H1 (cell line): Measurements from ENCODE around the gene TBC1D22A. TPM values are rescaled to one million over a fixed set of nuclear protein-coding genes. Genes with fewer than 3 reads are reported as not detected.

Experiments used
- CTCF ChIA-PET: fragments of 300-600 bp; sonication (Branson Sonifier 250); formaldehyde crosslinking; loops from one replicate; lab custom pipeline; 2021; ENCODE audit not compliant: partially characterized antibody; lab: Charles Lee
- POLR2A ChIA-PET: fragments of 300-600 bp; sonication (Branson Sonifier 250); formaldehyde crosslinking; loops from one replicate; lab custom pipeline; 2021; ENCODE audit warnings: inconsistent platforms; ENCODE audit not compliant: partially characterized antibody; lab: Charles Lee
- DNase-seq, 2 experiments: peaks; one replicate each; pipeline versions ENCODE4 v3.0.0 to v3.0.0-alpha.2; 2010 to 2022; ENCODE audit warnings: low spot score in 2 of 2, low read depth in 1 of 2, mixed read lengths in 1 of 2
- FAIRE-seq: peaks from 2 replicates; lab custom pipeline; 2011; peaks lifted over from hg19 to GRCh38; lab: Jason Lieb, UNC
- H2AFZ ChIP-seq: 2 replicates; pipeline ENCODE4 v1.8.1; 2012; ENCODE audit warnings: low read length, inconsistent platforms
- H2AK5ac ChIP-seq: 2 replicates; pipeline ENCODE4 v1.6.1; 2013; ENCODE audit warnings: low read depth, low read length
- H2BK120ac ChIP-seq: replicated peaks from 2 replicates; pipeline ENCODE3; 2013; ENCODE audit warnings: low read depth, low read length, inconsistent platforms
- H2BK12ac ChIP-seq: 2 replicates; pipeline ENCODE4 v1.6.1; 2013; ENCODE audit warnings: low read depth, low read length
- H2BK15ac ChIP-seq: 2 replicates; pipeline ENCODE4 v1.6.1; 2013; ENCODE audit warnings: low read length
- H2BK20ac ChIP-seq: 2 replicates; pipeline ENCODE4 v1.6.1; 2013; ENCODE audit warnings: low read length
- H2BK5ac ChIP-seq: 2 replicates; pipeline ENCODE4 v1.6.1; 2013; ENCODE audit warnings: low read depth, low read length
- H3K14ac ChIP-seq: 2 replicates; pipeline ENCODE4 v1.6.1; 2013; ENCODE audit warnings: inconsistent platforms; ENCODE audit not compliant: insufficient read length
- H3K18ac ChIP-seq: 2 replicates; pipeline ENCODE4 v1.6.1; 2013; ENCODE audit warnings: low read length; ENCODE audit errors: extremely low read depth
- H3K23ac ChIP-seq: 2 replicates; pipeline ENCODE4 v1.6.1; 2013; ENCODE audit warnings: inconsistent platforms; ENCODE audit not compliant: insufficient read length
- H3K23me2 ChIP-seq: 2 replicates; pipeline ENCODE4 v1.6.1; 2013; ENCODE audit warnings: low read depth, low read length
- H3K27ac ChIP-seq: 2 replicates; pipeline ENCODE4 v1.6.1; 2011; ENCODE audit warnings: low read depth, low read length, inconsistent platforms
- H3K27me3 ChIP-seq, 4 experiments: replicated peaks in 1 of 4; 1 replicate in 1 of 4; 2 replicates in 3 of 4; pipeline versions ENCODE4 v1.6.1 to v1.8.1; 2011 to 2013; ENCODE audit warnings: low read length in 3 of 4, mild to moderate bottlenecking in 3 of 4, inconsistent platforms in 2 of 4, mixed read lengths in 2 of 4, moderate library complexity in 1 of 4; ENCODE audit not compliant: control insufficient read depth in 3 of 4, insufficient read depth in 3 of 4; ENCODE audit errors: extremely low read depth in 1 of 4
- H3K36me3 ChIP-seq, 4 experiments: 2 replicates each; pipeline versions ENCODE4 v1.6.1 to v1.8.1; 2011 to 2013; ENCODE audit warnings: mild to moderate bottlenecking in 4 of 4, low read length in 3 of 4, moderate library complexity in 2 of 4, control low read depth in 1 of 4, inconsistent platforms in 1 of 4; ENCODE audit not compliant: insufficient read depth in 4 of 4, control insufficient read depth in 2 of 4
- H3K4ac ChIP-seq: replicated peaks from 2 replicates; pipeline ENCODE3; 2013; ENCODE audit warnings: low read length, low read depth, mixed read lengths, inconsistent platforms; ENCODE audit not compliant: insufficient read length
- H3K4me1 ChIP-seq, 4 experiments: replicated peaks in 1 of 4; 1 replicate in 1 of 4; 2 replicates in 3 of 4; pipeline versions ENCODE4 v1.6.1 to v1.8.1; 2011 to 2013; ENCODE audit warnings: low read length in 3 of 4, inconsistent platforms in 2 of 4, mixed read lengths in 1 of 4; ENCODE audit not compliant: insufficient read depth in 4 of 4, control insufficient read depth in 3 of 4
- H3K4me2 ChIP-seq, 2 experiments: 2 replicates each; pipeline versions ENCODE4 v1.6.1 to v1.8.1; 2011 to 2013; ENCODE audit warnings: low read depth in 2 of 2, low read length in 2 of 2, control low read depth in 1 of 2, inconsistent platforms in 1 of 2, mild to moderate bottlenecking in 1 of 2; ENCODE audit not compliant: insufficient read depth in 1 of 2
- H3K4me3 ChIP-seq, 4 experiments: fragments of 200-600, 300-600 bp in 1 of 4; sonication (generic), shearing (Covaris generic), sonication (Bioruptor Twin) in 1 of 4; 2 replicates each; pipeline versions ENCODE4 v1.5.1 to v1.8.1; 2011 to 2016; ENCODE audit warnings: low read length in 4 of 4, low read depth in 3 of 4, control low read depth in 2 of 4, inconsistent platforms in 2 of 4, mild to moderate bottlenecking in 2 of 4, mixed read lengths in 1 of 4, moderate library complexity in 1 of 4; ENCODE audit not compliant: insufficient read depth in 2 of 4; ENCODE audit errors: extremely low read depth in 1 of 4
- H3K56ac ChIP-seq: replicated peaks from 2 replicates; pipeline ENCODE3; 2013; ENCODE audit warnings: low read depth, mild to moderate bottlenecking, mixed read lengths, low read length, inconsistent platforms; ENCODE audit not compliant: insufficient read length
- H3K79me1 ChIP-seq: 2 replicates; pipeline ENCODE4 v1.6.1; 2013; ENCODE audit warnings: low read depth, low read length, control low read depth
- H3K79me2 ChIP-seq, 2 experiments: 2 replicates each; pipeline versions ENCODE4 v1.6.1 to v1.8.1; 2012 to 2013; ENCODE audit warnings: low read length in 2 of 2, mild to moderate bottlenecking in 2 of 2, inconsistent platforms in 1 of 2; ENCODE audit not compliant: insufficient read depth in 2 of 2, control insufficient read depth in 1 of 2
- H3K9ac ChIP-seq, 4 experiments: replicated peaks in 1 of 4; 1 replicate in 1 of 4; 2 replicates in 3 of 4; pipeline versions ENCODE4 v1.6.1 to v1.8.1; 2011 to 2013; ENCODE audit warnings: low read depth in 3 of 4, low read length in 3 of 4, control low read depth in 2 of 4, mild to moderate bottlenecking in 2 of 4, moderate library complexity in 2 of 4, inconsistent platforms in 1 of 4; ENCODE audit errors: extremely low read depth in 1 of 4
- H3K9me3 ChIP-seq, 2 experiments: 2 replicates each; pipeline versions ENCODE4 v1.6.1 to v1.8.1; 2012 to 2013; ENCODE audit warnings: mild to moderate bottlenecking in 2 of 2, moderate library complexity in 2 of 2, control low read depth in 1 of 2, inconsistent platforms in 1 of 2, low read depth in 1 of 2, low read length in 1 of 2, mixed read lengths in 1 of 2; ENCODE audit not compliant: insufficient read depth in 2 of 2
- H4K20me1 ChIP-seq, 2 experiments: replicated peaks in 1 of 2; 2 replicates each; pipeline versions ENCODE3 to v1.8.1; 2011 to 2013; ENCODE audit warnings: inconsistent platforms in 2 of 2, low read length in 2 of 2, mild to moderate bottlenecking in 1 of 2; ENCODE audit not compliant: insufficient read depth in 2 of 2, control insufficient read depth in 1 of 2
- H4K5ac ChIP-seq: 2 replicates; pipeline ENCODE4 v1.6.1; 2013; ENCODE audit warnings: low read length, low read depth, mixed read lengths, inconsistent platforms; ENCODE audit not compliant: insufficient read length
- H4K8ac ChIP-seq: 2 replicates; pipeline ENCODE4 v1.8.0; 2013; ENCODE audit warnings: mild to moderate bottlenecking, moderate library complexity, low read length, inconsistent platforms; ENCODE audit not compliant: insufficient read depth; ENCODE audit errors: extremely low read depth
- H4K91ac ChIP-seq: replicated peaks from 2 replicates; pipeline ENCODE3; 2013; ENCODE audit warnings: low read length, mixed read lengths, inconsistent platforms; ENCODE audit not compliant: insufficient read length
- ATF2 ChIP-seq: IDR thresholded peaks from 2 replicates; pipeline ENCODE4 v1.6.1; 2012; ENCODE audit warnings: low read length, inconsistent platforms
- CEBPB ChIP-seq: IDR thresholded peaks from 2 replicates; pipeline ENCODE4 v1.6.1; 2012; ENCODE audit warnings: low read depth, low read length
- PHF8 ChIP-seq: fragments of 200-600 bp; sonication (generic); conservative IDR thresholded peaks from 2 replicates; pipeline ENCODE4 v1.7.1; 2012; ENCODE audit warnings: low read depth, mild to moderate bottlenecking, inconsistent platforms, low read length, moderate library complexity
- RXRA ChIP-seq: IDR thresholded peaks from 2 replicates; pipeline ENCODE4 v1.6.1; 2011; ENCODE audit warnings: low read depth, mild to moderate bottlenecking, low read length, moderate library complexity; ENCODE audit not compliant: insufficient read depth
- SAP30 ChIP-seq: fragments of 300-600 bp; sonication (generic); IDR thresholded peaks from 2 replicates; pipeline ENCODE4 v1.7.1; 2012; ENCODE audit warnings: low read length, moderate library complexity, mild to moderate bottlenecking, inconsistent platforms; ENCODE audit not compliant: insufficient read depth, insufficient replicate concordance
- TCF12 ChIP-seq: IDR thresholded peaks from 2 replicates; pipeline ENCODE4 v1.6.1; 2011; ENCODE audit warnings: low read depth, mild to moderate bottlenecking, low read length
- WGBS, 2 experiments: shearing (Covaris generic) in 1 of 2; methylation state at CpG; one replicate each; pipeline versions ENCODE4 v1.1.6 to v1.1.7; 2013 to 2015; ENCODE audit warnings: low lambda C conversion rate in 2 of 2, mixed read lengths in 2 of 2, inconsistent platforms in 1 of 2, low coverage in 1 of 2, missing lambda C conversion rate in 1 of 2; ENCODE audit not compliant: insufficient replicate concordance in 2 of 2, insufficient coverage in 1 of 2, insufficient read length in 1 of 2; ENCODE audit errors: extremely low coverage in 1 of 2, missing lambda C conversion rate in 1 of 2; 5-methylcytosine and 5-hydroxymethylcytosine counted together
- polyA plus RNA-seq, 7 experiments: library from polyadenylated mRNA; depleted of rRNA in 3 of 7; stranded (reverse) in 5 of 7; unstranded in 2 of 7; fragments of >200 nt in 5 of 7; fragments of 200-250 nt in 2 of 7; gene quantifications; 1 replicate in 5 of 7; 2 replicates in 1 of 7; 4 replicates in 1 of 7; pipeline versions ENCODE4 v1.2.1 to v1.2.3, GENCODE V29; 2011 to 2013; ENCODE audit warnings: missing spikeins in 2 of 7, mixed read lengths in 2 of 7
- total RNA-seq: library from RNA; stranded (reverse); fragmentation: NEBNext Ultra II Directional; extraction: Animal tissue kit (Norgen Biotek cat#: 25700); gene quantifications from 2 replicates; pipeline ENCODE4 v1.2.1, GENCODE V29; 2021

The TBC1D22A gene
- total and polyA plus RNA-seq, 2 of the 8 experiments (the other 6 are each of a cell fraction or from before 2014, with no cell fraction given): 11.9 to 18.4 TPM

- no peak overlapping the region for H3K9ac ChIP-seq
- ChIA-PET POLR2A (interaction anchor here (1.3 kb wide), 1 partner anchor 8 kb away, joined by 4 read pairs; no protein-coding TSS in a partner anchor), CTCF (interaction anchor here (1.3 to 5.0 kb wide), 4 partner anchors 9 to 48 kb away, joined by 3 to 35 read pairs (median 3); no protein-coding TSS in a partner anchor)
- no peak overlapping the region for H2AFZ ChIP-seq
- H2AK5ac ChIP-seq: no peak overlapping the region
- H3K79me2 ChIP-seq: peaks cover 0 to 3% of the 10 kb centered on the region in 2 experiments; a peak in 1 of 4 replicates
- FAIRE-seq (no peak), DNase-seq (no peak)
- no peak overlapping the region for H3K14ac ChIP-seq
- H2BK5ac ChIP-seq: no peak overlapping the region
- H2BK20ac ChIP-seq: no peak overlapping the region
- H4K91ac ChIP-seq: no peak overlapping the region
- no peak overlapping the region for H4K8ac ChIP-seq
- no peak overlapping the region for H3K18ac ChIP-seq
- 73% methylated on average over 1 of the region's 1 CpG; no CpG with 5 or more reads in 1 of the 2 experiments for WGBS, 2 experiments
- peaks cover 15 to 27% of the 10 kb centered on the region in 2 experiments for H3K9me3 ChIP-seq
- no peaks in the 10 kb centered on the region for H3K4me1 ChIP-seq
- H2BK12ac ChIP-seq: no peak overlapping the region
- no peak overlapping the region for H3K4ac ChIP-seq
- no peak overlapping the region for H4K5ac ChIP-seq
- H3K27ac ChIP-seq: no peak overlapping the region
- no peaks in the 10 kb centered on the region for H3K79me1 ChIP-seq
- H3K56ac ChIP-seq: no peak overlapping the region
- no peaks in the 10 kb centered on the region for H3K27me3 ChIP-seq
- no peak overlapping the region for H2BK120ac ChIP-seq
- H2BK15ac ChIP-seq: no peak overlapping the region
- no peak overlapping the region for H3K23ac ChIP-seq
- peaks cover 0 to 2% of the 10 kb centered on the region in 2 experiments for H4K20me1 ChIP-seq
- no peak overlapping the region for H3K4me3 ChIP-seq
- no peaks in the 10 kb centered on the region for H3K23me2 ChIP-seq
- no peak overlapping the region for H3K4me2 ChIP-seq
- H3K36me3 ChIP-seq: peaks cover 0 to 9% (median 3%) of the 10 kb centered on the region in 4 experiments; a peak in 2 of 8 replicates
- TF ChIP-seq TCF12 (no peak), ATF2 (no peak), RXRA (no peak), PHF8 (no peak), SAP30 (no peak), CEBPB (no peak)
These were observed 6.4 kb upstream of the TBC1D22A start for GRCh38 chr22:46756097-46756496.
